HG03097 (cell line): ENCODE results near the gene CPED1.

Source experiments
- ATAC-seq: cut with Tn5 transposase; IDR thresholded peaks from one replicate; pipeline ENCODE4 v1.9.1; 2021; ENCODE audit not compliant: unreplicated experiment, low FRiP score

Gene CPED1

DNA sequence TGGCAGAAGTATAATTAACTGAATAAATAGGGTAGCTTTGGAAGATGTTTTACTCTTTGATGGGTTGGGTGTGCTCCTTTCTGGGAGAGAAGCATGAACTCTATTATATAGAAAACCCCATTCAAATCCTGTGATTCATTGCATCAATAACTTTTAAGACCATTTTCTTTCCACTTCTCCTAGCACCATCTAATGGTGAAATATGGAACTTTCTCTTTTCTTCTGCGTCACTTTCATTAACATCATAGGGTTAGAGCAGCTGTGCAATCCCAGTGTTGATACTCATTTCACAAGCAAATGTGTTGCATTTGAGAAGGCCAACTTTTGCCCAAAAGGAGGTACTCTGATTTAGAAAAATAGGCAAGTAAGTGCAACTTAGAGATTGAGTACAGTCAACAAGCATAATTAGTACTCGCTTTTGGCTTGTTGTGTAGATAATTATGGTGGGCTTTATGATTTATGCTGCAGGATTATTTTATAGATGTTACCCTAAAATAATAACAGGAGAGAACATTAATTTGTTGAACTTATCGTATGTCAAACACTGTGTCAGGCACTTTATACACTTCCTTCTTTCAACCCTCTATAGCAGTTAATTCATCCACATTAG, 92.9 kb downstream of the CPED1 start:
- ATAC-seq: peak; percentile 69

DNA sequence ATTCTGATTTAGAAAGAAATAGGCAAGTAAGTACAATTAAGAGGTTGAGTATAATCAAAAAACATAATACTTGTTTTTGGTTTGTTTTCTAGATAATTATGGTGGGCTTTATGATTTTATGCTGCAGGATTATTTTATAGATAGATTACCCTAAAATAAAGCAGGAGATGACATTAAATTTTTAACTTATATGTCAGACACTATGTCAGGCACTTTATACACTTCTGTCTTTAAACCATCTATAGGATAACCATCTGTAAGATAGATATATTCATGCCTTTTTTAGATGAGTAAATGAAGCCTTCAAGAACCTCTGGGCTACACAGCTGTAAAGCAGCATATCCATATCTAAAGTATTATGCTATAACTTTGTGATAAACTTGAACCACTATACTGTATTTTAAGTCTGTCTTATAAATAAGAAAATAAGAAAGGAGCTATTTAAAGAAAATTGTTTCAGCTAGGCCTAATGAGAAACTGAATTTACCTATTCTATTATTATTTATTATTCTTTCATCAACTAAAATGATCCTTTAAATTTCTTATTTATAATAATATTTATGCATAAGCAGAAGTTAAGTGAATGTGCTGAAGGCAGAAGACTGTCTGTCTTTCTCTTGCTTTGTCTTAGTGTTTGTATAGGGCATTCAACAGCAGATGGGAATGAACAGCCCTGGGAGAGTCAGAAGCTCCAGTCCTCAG, 94.0 kb downstream of the CPED1 start:
- ATAC-seq: no peak

- ATAC-seq: no peak
These were observed 94.8 kb downstream of the CPED1 start for GRCh38 chr7:121083138-121083789.

- no peak for ATAC-seq
These were observed 95.3 kb downstream of the CPED1 start for GRCh38 chr7:121083790-121084251.

DNA sequence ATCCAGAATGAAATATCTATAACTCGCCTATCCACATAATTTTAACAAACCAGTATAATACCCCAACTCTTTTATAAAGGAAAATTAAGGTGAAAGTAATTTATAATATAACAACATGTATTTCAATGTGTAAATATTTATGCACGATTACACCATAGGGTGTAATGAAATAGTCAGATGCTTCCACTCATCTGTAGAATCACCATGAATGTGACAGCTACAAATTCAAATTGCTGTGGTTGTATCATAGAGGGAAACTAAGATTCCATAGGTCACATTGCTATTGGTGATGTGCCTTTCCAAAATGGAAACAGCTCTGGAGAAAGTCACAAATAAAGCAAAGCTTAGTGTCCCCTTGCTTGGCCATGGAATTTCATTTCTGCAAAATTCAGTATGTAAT, 95.7 kb downstream of the CPED1 start:
- no peak for ATAC-seq

DNA sequence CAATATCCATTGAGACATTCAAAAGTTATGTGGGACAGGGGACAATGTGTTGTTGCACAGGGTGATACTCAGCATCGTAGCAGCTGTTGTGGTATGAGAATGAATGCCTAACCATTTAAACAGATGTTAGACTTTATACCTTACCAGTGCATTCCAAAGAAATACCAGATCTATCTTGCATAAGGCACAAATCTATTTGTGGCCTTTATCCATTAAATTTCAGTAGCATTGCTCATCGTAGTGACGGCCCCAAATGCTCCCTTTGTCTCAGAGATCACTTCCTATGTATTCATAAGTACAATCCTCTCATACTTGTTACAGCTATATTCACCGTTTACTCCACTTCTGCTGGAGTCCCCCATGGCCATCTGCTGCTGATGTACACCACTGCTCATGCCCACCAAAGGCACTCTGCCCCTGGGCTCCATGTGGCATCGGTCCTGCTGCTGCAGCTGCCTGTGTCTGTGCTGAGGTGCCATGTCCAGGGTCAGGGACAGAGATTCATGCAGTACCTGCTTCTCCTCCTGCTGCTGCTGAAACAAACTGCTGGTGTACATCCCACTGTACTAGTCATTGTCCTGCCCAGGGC, 96.3 kb downstream of the CPED1 start:
- ATAC-seq: no peak

- no peak for ATAC-seq
These were observed 97.4 kb downstream of the CPED1 start for GRCh38 chr7:121085922-121086321.

- no peak for ATAC-seq
These were observed 100.4 kb downstream of the CPED1 start for GRCh38 chr7:121088870-121089269.

DNA sequence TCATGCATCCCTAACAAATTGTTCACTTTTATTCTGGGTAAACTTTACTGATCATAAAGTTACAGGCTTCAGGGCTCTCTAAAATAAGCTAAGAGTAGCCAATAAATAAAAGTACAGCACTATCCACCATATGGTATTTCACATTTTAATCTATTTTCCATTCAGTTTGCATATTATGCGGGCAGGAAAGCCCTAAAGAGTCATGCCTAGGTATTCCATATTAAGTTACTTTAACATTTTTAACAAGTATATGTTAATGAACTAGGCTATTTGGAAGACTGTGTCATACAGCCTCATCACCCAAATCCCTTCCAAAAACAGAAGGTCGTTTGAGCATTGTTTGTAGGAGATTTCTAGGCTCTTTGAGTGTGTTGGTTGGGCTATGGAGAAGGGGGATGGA, 106.3 kb downstream of the CPED1 start:
- no peak for ATAC-seq

- no peak for ATAC-seq
These were observed 109.1 kb downstream of the CPED1 start for GRCh38 chr7:121097577-121097976.

GRCh38 chr7:121099572-121099971, 111.1 kb downstream of the CPED1 start:
- ATAC-seq: no peak

DNA sequence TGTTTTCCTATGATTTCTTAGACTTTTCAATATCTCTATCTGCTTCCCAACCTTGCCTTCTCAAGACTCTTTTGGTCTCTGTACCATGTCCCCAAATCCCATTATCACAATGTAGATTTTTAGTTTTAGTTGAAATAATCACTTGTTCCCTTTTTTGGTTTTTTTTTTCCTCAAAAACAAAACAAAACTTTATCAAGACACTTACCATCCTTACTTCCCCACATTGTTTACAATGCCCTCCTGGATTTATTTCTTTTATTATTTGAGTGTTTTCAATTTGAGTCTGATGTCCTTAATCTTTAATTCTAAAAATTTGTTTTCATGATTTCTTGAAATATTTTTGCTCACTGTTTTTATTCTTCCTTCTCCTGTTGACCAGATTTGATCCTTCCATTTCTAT, 112.6 kb downstream of the CPED1 start:
- no peak for ATAC-seq

DNA sequence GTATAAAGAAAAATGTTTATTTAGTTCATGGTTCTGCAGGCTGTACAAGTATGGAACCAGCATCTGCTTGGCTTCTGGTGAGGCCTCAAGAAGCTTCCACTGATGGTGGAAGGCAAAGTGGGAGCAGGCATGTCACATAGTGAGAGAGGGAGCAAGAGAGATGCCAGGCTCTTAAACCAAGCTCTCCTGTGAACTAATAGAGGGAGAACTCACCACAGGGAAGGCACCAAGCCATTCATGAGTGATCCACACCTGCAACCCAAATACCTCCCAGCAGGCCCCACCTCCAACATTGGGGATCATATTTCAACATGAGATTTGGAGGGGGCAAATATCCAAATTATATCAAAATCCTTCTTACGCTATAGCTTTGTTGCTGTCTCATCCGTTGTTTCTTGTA, 113.1 kb downstream of the CPED1 start:
- ATAC-seq: no peak

DNA sequence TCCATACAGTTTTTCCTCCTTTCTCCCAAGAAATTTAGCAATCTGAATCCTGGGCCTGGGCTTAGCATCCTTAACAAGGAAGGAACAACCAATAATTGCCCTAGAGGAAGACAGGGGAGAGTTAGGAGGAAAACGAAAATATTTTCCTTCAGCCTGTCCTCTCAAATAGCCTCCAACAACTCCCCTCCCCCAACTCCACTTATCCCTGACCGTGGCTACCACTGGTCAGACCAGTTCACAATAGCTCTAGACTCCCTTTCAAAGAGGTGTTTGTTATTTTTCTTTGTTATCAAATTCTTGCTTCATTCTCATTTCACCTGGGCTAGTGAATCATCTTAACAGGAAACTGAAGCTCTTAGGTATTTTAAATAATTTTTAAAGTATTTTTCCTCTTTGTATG, 114.1 kb downstream of the CPED1 start:
- no peak for ATAC-seq

GRCh38 chr7:121103086-121103485, 114.6 kb downstream of the CPED1 start:
- ATAC-seq: no peak

- no peak for ATAC-seq
These were observed 115.1 kb downstream of the CPED1 start for GRCh38 chr7:121103579-121103978.

- ATAC-seq: no peak
These were observed 116.8 kb downstream of the CPED1 start for GRCh38 chr7:121105262-121105661.

DNA sequence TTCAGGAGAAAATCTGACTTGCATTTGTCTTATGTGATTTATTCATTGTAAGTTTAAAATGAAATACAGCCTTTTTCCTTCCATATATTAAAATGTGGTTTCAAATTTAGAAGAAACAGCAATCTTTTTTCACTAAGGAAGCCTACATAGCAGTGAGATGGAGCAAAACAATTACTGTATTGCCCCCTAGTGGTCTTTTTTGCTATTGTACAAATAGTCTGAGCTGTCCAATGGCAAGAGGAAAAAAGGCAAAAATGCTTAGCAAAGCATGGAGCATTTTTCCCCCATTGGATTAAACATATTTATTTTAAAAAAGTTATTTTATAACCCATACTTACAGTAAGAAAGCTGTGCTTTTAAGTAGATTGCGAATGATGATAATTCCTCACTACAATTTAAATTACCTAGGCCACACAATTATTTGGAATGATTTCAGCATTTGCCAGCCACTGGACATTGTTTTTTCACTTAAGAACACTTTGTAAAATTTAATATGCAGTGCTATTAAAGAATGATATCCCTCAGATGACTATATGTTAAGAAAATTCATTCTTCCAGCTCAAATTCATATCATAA, 119.5 kb downstream of the CPED1 start:
- ATAC-seq: peak; percentile 82

- ATAC-seq: no peak
These were observed 120.6 kb downstream of the CPED1 start for GRCh38 chr7:121109145-121109544.

GRCh38 chr7:121113288-121113687, 124.8 kb downstream of the CPED1 start:
- ATAC-seq: no peak

GRCh38 chr7:121116396-121116795, 127.9 kb downstream of the CPED1 start:
- ATAC-seq: no peak
